T-helper 2 cell (primary cell): Measurements from ENCODE around the gene SPATA3.
"Not testable (repeated sequence)": the region's sequence is repeated elsewhere in the genome, so short reads cannot be mapped to it uniquely, and the experiment has no call there.

ENCODE experiments used
- DNase-seq, 5 experiments: peaks; one replicate each; pipeline versions ENCODE4 v3.0.0 to v3.0.0-alpha.2; 2012 to 2022
- total RNA-seq, 2 donors: gene quantifications; one replicate each; lab custom pipeline; 2026; lab: John Stamatoyannopoulos, UW

Gene SPATA3
- 0 to 0.07 reads per million in 2 donors for total RNA-seq

GRCh38 chr2:230995821-230996220 is at the start of gene SPATA3:
TSS of gene SPATA3 (plus strand) at chr2:230996121. CDS start at chr2:230996234, 113 bp downstream.
- no peak for DNase-seq

- no peak for DNase-seq
Measured at GRCh38 chr2:230946429-230947234, 49.3 kb upstream of the SPATA3 start.

DNA sequence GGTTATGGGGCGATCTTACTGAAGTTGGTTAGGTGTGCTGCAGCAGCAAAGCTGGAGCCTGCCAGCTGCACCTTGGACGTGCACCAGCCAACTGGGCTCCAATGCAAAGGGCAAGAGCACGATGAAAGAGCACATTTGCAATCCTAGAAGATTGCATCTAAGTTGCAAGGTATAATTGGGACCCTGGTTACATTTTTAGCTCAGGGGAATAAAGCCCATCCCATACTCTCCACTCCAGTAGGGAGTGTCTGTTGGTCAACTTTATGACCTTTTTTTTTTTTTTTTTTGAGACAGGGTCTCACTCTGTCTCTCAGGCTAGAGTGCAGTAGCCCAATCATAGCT is 48.7 kb upstream of the SPATA3 start:
- no peak for DNase-seq

DNA sequence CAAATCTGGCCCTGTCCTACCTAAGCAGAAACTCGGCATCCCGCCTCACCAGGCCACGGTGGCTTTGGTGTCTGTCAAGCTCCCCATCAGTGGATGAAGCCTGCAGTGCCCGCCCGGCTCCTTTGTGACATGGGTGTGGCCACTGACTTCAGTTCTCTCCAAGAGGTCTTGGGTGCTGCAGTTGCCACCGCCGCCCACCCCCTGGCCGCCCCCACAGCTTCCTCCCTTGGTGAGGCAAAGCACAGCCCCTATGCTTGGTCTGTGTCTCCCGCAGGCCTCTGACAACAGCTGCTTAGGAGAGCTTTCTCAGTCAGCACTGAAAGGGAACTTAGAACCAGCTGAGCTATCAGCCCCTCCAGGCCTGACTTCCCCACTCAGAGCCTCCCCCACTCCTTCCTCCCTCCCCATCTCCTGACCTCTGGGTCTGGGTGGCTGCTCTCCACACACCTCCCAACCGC is 48.0 kb upstream of the SPATA3 start:
- peak in 1 of 5 experiments; percentile 73 for DNase-seq

GRCh38 chr2:230949966-230950873 is 45.7 kb upstream of the SPATA3 start:
- DNase-seq, result peak in 1 of 5 experiments; percentile 89

DNA sequence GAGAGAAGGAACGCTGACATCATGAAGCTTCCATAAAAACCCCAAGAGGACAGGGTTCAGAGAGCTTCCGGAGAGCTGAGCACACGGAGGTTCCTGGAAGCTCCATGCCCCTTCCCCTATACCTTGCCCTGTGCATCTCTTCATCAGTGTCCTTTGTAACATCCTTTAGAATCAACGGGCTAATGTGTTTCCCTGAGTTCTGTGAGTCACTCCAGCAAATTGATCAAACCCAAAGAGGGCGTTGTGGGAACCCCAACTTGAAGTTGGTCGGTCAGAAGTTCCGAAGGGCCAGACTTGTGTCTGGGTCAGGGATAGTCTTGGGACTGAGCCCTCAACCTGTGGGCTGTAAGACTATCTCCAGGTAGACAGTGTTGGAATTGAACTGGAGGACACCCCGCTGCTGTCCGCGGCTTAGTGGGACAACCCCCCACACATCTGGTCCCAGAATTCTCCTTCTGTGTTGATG is 45.0 kb upstream of the SPATA3 start:
- no peak for DNase-seq

DNA sequence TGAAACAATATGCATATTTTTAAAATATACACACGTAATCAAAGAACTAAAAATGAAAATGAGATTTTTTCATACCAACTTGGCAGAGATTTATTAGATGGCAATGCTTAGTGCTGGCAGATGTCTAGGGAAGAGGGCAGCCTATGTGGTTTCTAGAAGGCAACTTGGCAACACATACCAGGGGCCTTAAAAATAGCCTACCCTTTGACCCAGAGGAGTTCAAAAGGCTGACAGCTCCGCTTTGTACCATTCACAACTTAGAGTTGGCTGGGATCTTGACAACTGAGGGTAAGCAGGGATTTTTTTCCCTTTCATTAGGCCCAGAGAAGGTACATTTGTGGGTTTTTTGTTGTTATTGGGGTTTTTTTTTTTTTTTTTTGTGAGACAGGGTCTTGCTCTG is 44.5 kb upstream of the SPATA3 start:
- no peak for DNase-seq

- DNase-seq, result no peak
Measured at GRCh38 chr2:230952226-230952956, 43.5 kb upstream of the SPATA3 start.

GRCh38 chr2:230953845-230954244 is 42.1 kb upstream of the SPATA3 start:
- DNase-seq, result no peak

- DNase-seq, result no peak
Measured at GRCh38 chr2:230954746-230955145, 41.2 kb upstream of the SPATA3 start.

GRCh38 chr2:230955163-230955737 is 40.7 kb upstream of the SPATA3 start:
- no peak for DNase-seq

- peak in 2 of 5 experiments; percentile 26 to 97 for DNase-seq
Measured at GRCh38 chr2:230956827-230957755, 38.8 kb upstream of the SPATA3 start.

DNA sequence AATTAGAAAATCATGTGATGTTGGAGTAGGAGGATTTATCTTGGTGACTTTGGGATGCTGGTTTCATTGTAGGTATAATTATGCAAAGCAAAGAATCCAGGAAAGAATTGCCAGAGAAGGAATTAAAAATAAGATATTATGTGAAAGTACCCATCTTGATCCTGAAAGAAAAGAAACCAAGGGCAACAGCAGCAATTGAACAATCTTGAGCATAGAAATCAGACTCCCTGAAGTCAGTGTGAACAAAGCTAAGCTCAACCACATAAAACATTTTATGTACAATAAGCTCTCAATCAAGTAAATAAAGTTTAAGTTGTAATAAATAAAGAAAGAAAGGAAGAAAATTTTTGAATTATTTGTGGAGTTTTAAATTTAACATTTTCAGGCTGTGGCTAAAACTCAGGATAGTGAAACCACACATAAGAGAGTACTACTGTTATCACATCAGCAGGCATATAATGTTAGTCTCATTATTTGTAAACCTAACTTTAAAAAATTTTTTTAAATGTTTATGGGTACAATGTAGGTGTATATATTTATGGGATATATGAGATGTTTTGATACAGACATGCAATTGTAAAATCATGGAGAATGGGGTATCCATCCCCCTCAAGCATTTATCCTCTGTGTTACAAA is 38.0 kb upstream of the SPATA3 start:
- DNase-seq, result peak in 1 of 5 experiments; percentile 52

GRCh38 chr2:230958820-230959756 is 36.8 kb upstream of the SPATA3 start:
- DNase-seq, result no peak

DNA sequence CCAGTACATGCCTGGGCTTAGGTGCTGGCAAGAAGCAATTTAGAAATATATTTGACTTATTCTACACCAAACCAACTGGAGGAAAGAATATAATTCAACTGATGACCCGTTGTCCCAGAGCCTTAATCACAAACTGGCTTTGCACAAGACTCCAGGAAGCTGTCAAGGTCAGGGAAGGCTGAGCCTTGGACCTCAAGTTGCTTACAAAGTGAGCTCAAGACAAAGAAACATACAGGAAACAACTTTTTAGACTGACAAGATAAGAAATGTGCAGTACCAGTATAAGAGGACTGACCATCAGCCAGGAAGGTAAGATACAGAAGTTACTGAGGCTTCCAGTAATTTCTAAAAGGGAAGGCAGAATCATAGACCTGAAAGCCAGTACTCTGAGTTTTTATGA is 35.9 kb upstream of the SPATA3 start:
- DNase-seq, result no peak

GRCh38 chr2:230961091-230961491 is 34.8 kb upstream of the SPATA3 start:
- DNase-seq, result no peak

GRCh38 chr2:230964136-230964730 is 31.7 kb upstream of the SPATA3 start:
- DNase-seq, result no peak

DNA sequence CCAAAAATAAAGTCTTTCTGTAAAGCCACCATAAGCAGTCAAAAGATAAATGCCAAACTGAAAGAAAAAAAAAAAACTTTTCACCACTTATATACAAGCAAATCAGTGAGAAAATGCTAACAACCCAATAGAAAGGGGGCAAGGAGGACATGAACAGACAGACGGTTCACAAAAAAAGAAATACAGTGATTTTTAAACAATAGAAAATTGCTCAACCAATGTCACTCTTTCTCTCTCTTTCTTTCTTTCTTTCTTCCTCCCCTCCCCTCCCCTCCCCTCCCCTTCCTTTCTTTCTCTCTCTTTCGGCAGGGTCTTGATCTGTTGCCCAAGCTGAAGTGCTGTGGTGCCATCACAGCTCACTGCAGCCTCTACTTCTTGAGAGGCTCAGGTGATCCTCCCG is 28.8 kb upstream of the SPATA3 start:
- no peak for DNase-seq

DNA sequence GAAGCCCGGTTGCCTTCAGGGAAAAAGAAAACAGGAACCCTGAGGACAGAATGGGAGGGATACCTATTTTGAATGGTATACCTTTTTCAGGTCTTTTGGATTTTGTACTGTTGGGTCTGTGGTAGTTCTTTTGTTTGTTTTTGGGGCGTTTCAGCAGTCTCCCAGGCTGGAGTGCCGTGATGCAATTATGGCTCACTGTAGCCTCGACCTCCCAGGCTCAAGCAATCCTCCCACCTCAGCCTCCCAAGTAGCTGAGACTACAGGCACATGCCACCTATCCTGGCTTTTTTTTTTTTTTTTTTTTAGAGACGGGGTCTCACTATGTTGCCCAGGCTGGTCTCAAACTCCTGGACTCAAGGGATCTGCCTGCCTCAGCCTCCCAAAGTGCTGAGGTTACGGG is 27.6 kb upstream of the SPATA3 start:
- not testable (repeated sequence) for DNase-seq
